Measurements from ENCODE around the gene GTPBP1. TPM values are rescaled to one million over a fixed set of nuclear protein-coding genes. Genes with fewer than 3 reads are reported as not detected.

GTPBP1 gene
- total RNA-seq, 1 donor from 2014 or later, result 44.5 TPM

GRCh38 chr22:38694049-38694448 is 11.7 kb upstream of the GTPBP1 start:
- peak overlapping the region; percentile 30 for H3K27ac Mint-ChIP-seq (ENCODE audit: unreplicated experiment)

GRCh38 chr22:38694940-38695339 is 10.8 kb upstream of the GTPBP1 start:
- Mint-ChIP-seq H3K4me1 (ENCODE audit: unreplicated experiment) (peaks cover 45% of the 10 kb centered on the region), H3K9me3 (ENCODE audit: unreplicated experiment) (no peaks in the 10 kb centered on the region), H3K27me3 (ENCODE audit: unreplicated experiment) (no peaks in the 10 kb centered on the region), H3K27ac (ENCODE audit: unreplicated experiment) (no peak overlapping the region), H3K36me3 (ENCODE audit: low read depth, unreplicated experiment) (peaks cover 39% of the 10 kb centered on the region), H3K4me3 (ENCODE audit: unreplicated experiment) (no peak overlapping the region)
- DNase-seq (ENCODE audit: low spot score), result no peak
- no peak for TF ChIP-seq CTCF (IDR thresholded peaks at IDR 0.05; ENCODE audit: unreplicated experiment)

More at GRCh38 chr22:38694049-38694448, 11.7 kb upstream of the GTPBP1 start:
- no peak overlapping the region for H3K4me3 Mint-ChIP-seq (ENCODE audit: unreplicated experiment)
- H3K9me3 Mint-ChIP-seq (ENCODE audit: unreplicated experiment), result no peaks in the 10 kb centered on the region
- peaks cover 45% of the 10 kb centered on the region for H3K36me3 Mint-ChIP-seq (ENCODE audit: low read depth, unreplicated experiment)
- H3K4me1 Mint-ChIP-seq (ENCODE audit: unreplicated experiment), result peaks cover 38% of the 10 kb centered on the region
- no peak for TF ChIP-seq CTCF (IDR thresholded peaks at IDR 0.05; ENCODE audit: unreplicated experiment)
- H3K27me3 Mint-ChIP-seq (ENCODE audit: unreplicated experiment), result no peaks in the 10 kb centered on the region
- no peak for DNase-seq (ENCODE audit: low spot score)

GRCh38 chr22:38696606-38697424 is 8.9 kb upstream of the GTPBP1 start:
- DNase-seq (ENCODE audit: low spot score), result no peak
- Mint-ChIP-seq H3K4me1 (ENCODE audit: unreplicated experiment) (peaks cover 47% of the 10 kb centered on the region), H3K4me3 (ENCODE audit: unreplicated experiment) (peak overlapping the region; percentile 82), H3K27ac (ENCODE audit: unreplicated experiment) (no peak overlapping the region), H3K27me3 (ENCODE audit: unreplicated experiment) (peaks cover 5% of the 10 kb centered on the region), H3K36me3 (ENCODE audit: low read depth, unreplicated experiment) (peaks cover 33% of the 10 kb centered on the region), H3K9me3 (ENCODE audit: unreplicated experiment) (no peaks in the 10 kb centered on the region)
- no peak for TF ChIP-seq CTCF (IDR thresholded peaks at IDR 0.05; ENCODE audit: unreplicated experiment)

GRCh38 chr22:38697425-38698089 is 8.2 kb upstream of the GTPBP1 start:
- H3K9me3 Mint-ChIP-seq (ENCODE audit: unreplicated experiment), result no peaks in the 10 kb centered on the region

More at GRCh38 chr22:38697425-38698089, 8.2 kb upstream of the GTPBP1 start:
- H3K36me3 Mint-ChIP-seq (ENCODE audit: low read depth, unreplicated experiment), result peaks cover 30% of the 10 kb centered on the region
- DNase-seq (ENCODE audit: low spot score), result no peak
- no peak for TF ChIP-seq CTCF (IDR thresholded peaks at IDR 0.05; ENCODE audit: unreplicated experiment)
- H3K27me3 Mint-ChIP-seq (ENCODE audit: unreplicated experiment), result peaks cover 5% of the 10 kb centered on the region
- peak overlapping the region; percentile 76 for H3K27ac Mint-ChIP-seq (ENCODE audit: unreplicated experiment)
- H3K4me1 Mint-ChIP-seq (ENCODE audit: unreplicated experiment), result peaks cover 47% of the 10 kb centered on the region
- peak overlapping the region; percentile 82 for H3K4me3 Mint-ChIP-seq (ENCODE audit: unreplicated experiment)

All from endothelial cell (in vitro differentiated cells).